HEK293T (cell line): ENCODE measurements around the gene CLDN9.

Experiments used
- ARNT ChIP-seq: fragments of 450-650 bp; IDR thresholded peaks from 2 replicates; pipeline ENCODE4 v1.6.1; 2017; ENCODE audit warnings: mild to moderate bottlenecking
- BHLHE40 ChIP-seq: fragments of 450-650 bp; IDR thresholded peaks from 2 replicates; pipeline ENCODE4 v1.6.1; 2016; ENCODE audit warnings: mild to moderate bottlenecking, moderate library complexity, borderline replicate concordance
- CTBP1 ChIP-seq: fragments of 450-650 bp; IDR thresholded peaks from 2 replicates; pipeline ENCODE4 v1.6.1; 2016; ENCODE audit warnings: borderline replicate concordance
- ELF4 ChIP-seq: fragments of 450-650 bp; IDR thresholded peaks from 2 replicates; pipeline ENCODE4 v1.6.1; 2017; ENCODE audit warnings: antibody characterized with exemption
- FOXA1 ChIP-seq: fragments of 450-650 bp; IDR thresholded peaks from 2 replicates; pipeline ENCODE4 v1.6.1; 2016; ENCODE audit warnings: mild to moderate bottlenecking
- FOXK2 ChIP-seq: fragments of 450-650 bp; IDR thresholded peaks from 2 replicates; pipeline ENCODE4 v1.6.1; 2016; ENCODE audit warnings: mild to moderate bottlenecking
- FOXM1 ChIP-seq: fragments of 450-650 bp; IDR thresholded peaks from 2 replicates; pipeline ENCODE4 v1.6.1; 2017; ENCODE audit warnings: mild to moderate bottlenecking, borderline replicate concordance
- HDGF ChIP-seq: fragments of 450-650 bp; IDR thresholded peaks from 2 replicates; pipeline ENCODE4 v1.6.1; 2017; ENCODE audit warnings: antibody characterized with exemption, borderline replicate concordance
- L3MBTL2 ChIP-seq: fragments of 450-650 bp; conservative IDR thresholded peaks from 2 replicates; pipeline ENCODE4 v1.6.1; 2016; ENCODE audit warnings: mild to moderate bottlenecking
- LEF1 ChIP-seq: fragments of 450-650 bp; IDR thresholded peaks from 2 replicates; pipeline ENCODE4 v1.6.1; 2017; ENCODE audit warnings: mild to moderate bottlenecking, borderline replicate concordance
- NFRKB ChIP-seq: fragments of 450-650 bp; IDR thresholded peaks from 2 replicates; pipeline ENCODE4 v1.6.1; 2016; ENCODE audit warnings: mild to moderate bottlenecking, moderate library complexity
- SP1 ChIP-seq: fragments of 450-650 bp; IDR thresholded peaks from 2 replicates; pipeline ENCODE4 v1.6.1; 2017
- SUZ12 ChIP-seq: fragments of 450-650 bp; IDR thresholded peaks from 2 replicates; pipeline ENCODE4 v1.6.1; 2016; ENCODE audit warnings: mild to moderate bottlenecking
- ZNF384 ChIP-seq: fragments of 450-650 bp; IDR thresholded peaks from 2 replicates; pipeline ENCODE4 v1.6.1; 2016

GRCh38 chr16:3019594-3020246 lies 7.0 kb downstream of the CLDN9 start:
- no peak for TF ChIP-seq FOXM1
- TF ChIP-seq BHLHE40 = no peak
- TF ChIP-seq FOXA1 = no peak
- no peak for TF ChIP-seq NFRKB
- TF ChIP-seq ARNT = no peak
- no peak for TF ChIP-seq LEF1
- TF ChIP-seq HDGF = no peak
- no peak for TF ChIP-seq SP1
- TF ChIP-seq FOXK2 = no peak
- TF ChIP-seq SUZ12 = no peak
- no peak for TF ChIP-seq ELF4
- TF ChIP-seq ZNF384 = no peak
- TF ChIP-seq L3MBTL2 = no peak
- no peak for TF ChIP-seq CTBP1
